SJCRH30 (cell line): ENCODE measurements around the gene FPR2. TPM values are rescaled to one million over a fixed set of nuclear protein-coding genes. Genes with fewer than 3 reads are reported as not detected.

Experiments
- DNase-seq, 2 experiments: peaks; one replicate each; pipeline ENCODE4 v3.0.0-alpha.2; 2015 to 2020
- H3K27ac ChIP-seq: fragments of 250-450 bp; sonication (Bioruptor Pico); 2 replicates; pipeline ENCODE4 v1.5.1; 2020; ENCODE audit warnings: mild to moderate bottlenecking, moderate library complexity
- H3K27me3 ChIP-seq: fragments of 250-450 bp; sonication (Bioruptor Pico); 2 replicates; pipeline ENCODE4 v1.5.1; 2020; ENCODE audit warnings: mild to moderate bottlenecking, moderate library complexity
- H3K36me3 ChIP-seq: fragments of 250-450 bp; sonication (Bioruptor Pico); 2 replicates; pipeline ENCODE4 v1.5.1; 2020; ENCODE audit warnings: mild to moderate bottlenecking, moderate library complexity
- H3K4me1 ChIP-seq: fragments of 250-450 bp; sonication (Bioruptor Pico); 2 replicates; pipeline ENCODE4 v1.5.1; 2020; ENCODE audit warnings: mild to moderate bottlenecking, moderate library complexity
- H3K4me3 ChIP-seq: fragments of 250-450 bp; sonication (Bioruptor Pico); 2 replicates; pipeline ENCODE4 v1.5.1; 2020; ENCODE audit warnings: mild to moderate bottlenecking, moderate library complexity
- H3K9me3 ChIP-seq: fragments of 250-450 bp; sonication (Bioruptor Pico); replicated peaks from 2 replicates; pipeline ENCODE4 v1.5.1; 2020; ENCODE audit warnings: mild to moderate bottlenecking, moderate library complexity
- total RNA-seq: library from RNA; depleted of rRNA; stranded (reverse); fragments of >200 nt; shearing (Covaris generic); gene quantifications from 2 replicates; pipeline ENCODE4 v1.2.3, GENCODE V29; 2014

FPR2 gene
- total RNA-seq, 1 experiment from 2014 or later: not detected

DNA sequence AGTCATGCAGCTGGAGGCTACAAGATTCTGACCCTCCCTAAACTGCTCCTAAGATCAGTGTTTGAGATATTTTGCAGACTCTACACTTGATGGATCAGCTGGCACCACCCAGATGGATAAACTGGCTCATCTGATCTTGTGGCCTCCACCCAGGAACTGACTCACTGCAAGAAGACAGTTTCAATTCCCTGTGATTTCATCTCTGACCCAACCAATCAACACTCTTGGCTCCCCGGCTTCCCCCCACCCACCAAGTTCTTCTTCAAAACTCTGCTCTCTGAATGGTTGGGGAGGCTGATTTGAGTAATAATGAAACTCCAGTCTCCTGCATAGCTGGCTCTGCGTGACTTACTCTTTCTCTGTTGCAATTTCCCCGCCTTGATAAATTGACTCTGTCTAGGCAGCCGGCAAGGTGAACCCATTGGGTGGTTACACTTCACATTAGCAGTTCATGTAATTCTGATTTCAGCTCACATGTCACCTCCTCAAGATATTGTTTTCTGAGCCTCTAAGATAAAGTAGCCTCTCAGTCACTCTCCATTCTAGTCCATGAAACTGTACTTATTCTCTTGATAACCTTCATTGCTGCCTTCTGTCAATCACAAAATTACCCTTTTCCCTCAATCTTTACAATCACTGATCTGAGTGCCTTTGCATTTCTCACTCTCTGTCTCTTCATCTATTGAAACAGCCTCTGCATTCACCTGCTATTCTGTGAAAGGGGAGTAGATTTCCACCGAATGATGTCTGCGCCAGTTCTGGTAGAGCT is 24.1 kb downstream of the FPR2 start:
- H3K4me1 ChIP-seq: no peaks in the 10 kb centered on the region
- no peak overlapping the region for H3K4me3 ChIP-seq
- H3K36me3 ChIP-seq: no peaks in the 10 kb centered on the region
- H3K27ac ChIP-seq: no peak overlapping the region
- H3K27me3 ChIP-seq: no peaks in the 10 kb centered on the region
- H3K9me3 ChIP-seq: no peaks in the 10 kb centered on the region
- no peak for DNase-seq

DNA sequence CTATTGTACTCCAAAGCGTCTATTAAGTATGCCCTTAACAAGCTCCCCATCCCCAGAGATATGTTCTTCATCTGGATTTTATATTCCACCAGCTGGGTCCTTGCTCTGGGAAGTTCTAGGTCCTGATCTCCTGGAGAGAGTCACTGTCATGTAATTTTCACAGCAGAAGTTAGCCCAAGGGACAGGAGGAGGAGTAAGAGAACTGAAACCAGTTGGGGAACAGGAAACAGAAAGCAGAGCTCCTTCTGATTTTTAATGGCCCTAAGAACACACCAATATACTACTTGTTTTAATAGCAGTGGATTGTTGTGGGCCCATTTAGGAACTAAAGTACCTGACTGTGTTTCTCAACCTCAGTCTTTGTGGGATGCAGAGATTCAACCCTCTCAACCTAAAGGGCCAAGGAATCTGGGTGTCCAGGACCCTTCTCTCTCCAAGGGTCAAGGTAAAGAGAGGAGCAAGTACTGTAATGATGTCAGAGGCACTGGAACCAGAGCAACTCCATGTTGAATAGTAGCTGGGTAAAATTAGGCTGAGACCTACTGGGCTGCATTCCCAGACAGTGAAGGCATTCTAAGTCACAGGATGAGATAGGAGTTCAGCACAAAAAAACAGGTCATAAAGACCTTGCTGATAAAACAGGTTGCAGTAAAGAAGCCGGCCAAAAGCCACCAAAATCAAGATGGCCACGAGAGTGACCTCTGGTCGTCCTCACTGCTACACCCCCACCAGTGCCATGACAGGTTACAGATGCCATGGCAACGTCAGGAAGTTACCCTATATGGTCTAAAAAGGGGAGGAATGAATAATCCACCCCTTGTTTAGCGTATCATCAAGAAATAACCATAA is 25.9 kb downstream of the FPR2 start:
- Histone ChIP-seq H3K36me3 (no peaks in the 10 kb centered on the region), H3K27ac (no peak overlapping the region), H3K27me3 (no peaks in the 10 kb centered on the region), H3K9me3 (no peaks in the 10 kb centered on the region), H3K4me1 (no peaks in the 10 kb centered on the region), H3K4me3 (no peak overlapping the region)
- no peak for DNase-seq

DNA sequence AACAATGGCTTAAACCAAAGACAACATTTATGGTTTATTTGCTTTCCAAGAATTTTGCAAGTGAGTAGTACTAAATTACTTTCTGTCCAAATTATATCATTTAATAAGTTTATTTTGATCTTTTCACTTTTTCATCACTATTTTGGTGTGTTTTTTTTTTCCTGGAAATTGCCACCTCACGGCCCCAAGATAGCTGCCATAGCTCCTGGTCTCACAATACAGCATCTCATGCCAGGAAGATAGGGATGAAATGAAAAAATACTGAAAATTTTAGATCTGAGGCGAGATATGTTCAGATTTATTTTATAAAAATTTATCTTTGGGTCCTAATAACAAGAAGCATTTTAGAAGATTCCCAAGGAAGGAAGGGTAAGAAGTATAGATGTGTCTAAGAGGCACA is 27.0 kb downstream of the FPR2 start:
- H3K27ac ChIP-seq: no peak overlapping the region
- H3K9me3 ChIP-seq: no peaks in the 10 kb centered on the region
- no peaks in the 10 kb centered on the region for H3K4me1 ChIP-seq
- DNase-seq: no peak
- no peaks in the 10 kb centered on the region for H3K36me3 ChIP-seq
- H3K4me3 ChIP-seq: no peak overlapping the region
- H3K27me3 ChIP-seq: no peaks in the 10 kb centered on the region

DNA sequence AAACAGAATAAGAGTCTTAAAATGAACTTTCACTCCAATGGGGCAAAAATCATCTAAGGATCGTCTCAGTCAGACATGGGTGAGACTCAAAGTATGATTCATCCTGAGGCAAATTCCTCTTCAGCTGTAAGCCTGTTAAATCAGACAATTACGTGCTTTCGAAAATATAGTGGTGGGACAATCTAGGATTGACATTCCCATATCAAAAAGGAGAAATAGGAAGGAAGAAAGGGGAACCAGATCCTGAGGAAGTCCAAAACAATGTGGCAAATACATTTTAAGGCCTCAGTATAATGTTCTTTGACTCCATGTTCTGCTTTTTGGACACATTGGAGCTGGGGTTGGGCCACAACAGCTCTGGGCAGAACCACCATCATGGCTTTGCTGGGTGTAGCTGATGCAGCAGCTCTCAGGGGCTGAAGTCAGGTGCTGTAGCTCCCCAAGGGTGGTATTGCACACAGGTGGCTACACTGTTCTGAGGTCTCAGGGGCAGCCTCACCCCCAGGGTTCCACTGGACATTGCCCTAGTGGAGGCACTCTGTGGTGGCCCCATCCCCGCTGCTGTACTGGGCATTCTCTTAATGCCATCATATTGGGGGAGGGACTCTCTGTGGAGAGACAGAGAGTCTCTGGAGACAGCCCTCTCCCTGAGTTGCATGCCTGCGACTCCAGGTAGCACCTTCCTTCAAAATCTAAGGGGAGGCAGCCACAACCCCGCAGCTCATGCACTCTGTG is 28.2 kb downstream of the FPR2 start:
- no peak for DNase-seq
- Histone ChIP-seq H3K36me3 (no peaks in the 10 kb centered on the region), H3K27me3 (no peaks in the 10 kb centered on the region), H3K9me3 (no peaks in the 10 kb centered on the region), H3K4me1 (no peaks in the 10 kb centered on the region), H3K4me3 (no peak overlapping the region), H3K27ac (no peak overlapping the region)

DNA sequence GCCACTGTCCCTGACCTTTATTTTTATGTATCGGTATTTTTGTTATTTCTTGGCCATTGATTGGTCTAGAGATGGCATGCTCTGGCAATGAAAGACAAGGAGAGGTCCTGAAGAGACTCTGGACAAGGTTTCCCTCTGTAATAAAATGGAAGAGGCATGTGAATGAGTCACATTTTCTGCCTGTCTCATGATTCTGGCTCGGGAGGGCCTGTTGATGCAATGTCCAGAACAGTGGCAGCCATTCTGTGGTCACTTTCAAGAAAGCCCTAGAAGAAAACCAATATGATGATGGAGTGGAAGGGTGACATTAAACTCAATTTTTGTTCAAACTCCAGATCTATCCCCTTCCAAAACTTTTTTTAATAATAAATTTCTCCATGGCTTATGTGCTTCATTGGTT is 32.0 kb downstream of the FPR2 start:
- Histone ChIP-seq H3K36me3 (no peaks in the 10 kb centered on the region), H3K27ac (no peak overlapping the region), H3K27me3 (no peaks in the 10 kb centered on the region), H3K4me3 (no peak overlapping the region), H3K9me3 (no peaks in the 10 kb centered on the region), H3K4me1 (no peaks in the 10 kb centered on the region)
- no peak for DNase-seq

DNA sequence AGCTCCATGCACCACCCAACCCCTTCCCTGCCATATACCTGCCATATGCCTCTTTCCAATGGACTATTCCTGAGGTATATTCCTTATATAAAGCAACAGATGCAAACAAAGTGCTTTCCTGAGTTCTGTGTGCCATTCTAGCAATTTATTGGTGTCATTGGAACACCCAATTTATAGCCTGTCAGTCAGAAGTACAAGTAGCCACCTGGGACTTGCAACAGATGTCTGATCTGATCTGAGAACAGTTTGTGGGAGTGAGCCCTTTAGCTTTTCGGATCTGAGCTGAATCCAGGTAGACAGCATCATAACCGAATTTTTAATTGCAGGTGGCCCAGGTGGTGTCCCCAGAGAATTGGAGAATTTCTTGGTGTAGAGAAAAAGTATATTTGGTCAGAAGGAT is 33.0 kb downstream of the FPR2 start:
- H3K4me1 ChIP-seq: no peaks in the 10 kb centered on the region
- H3K36me3 ChIP-seq: no peaks in the 10 kb centered on the region
- no peaks in the 10 kb centered on the region for H3K9me3 ChIP-seq
- no peak overlapping the region for H3K27ac ChIP-seq
- DNase-seq: no peak
- no peaks in the 10 kb centered on the region for H3K27me3 ChIP-seq
- no peak overlapping the region for H3K4me3 ChIP-seq

DNA sequence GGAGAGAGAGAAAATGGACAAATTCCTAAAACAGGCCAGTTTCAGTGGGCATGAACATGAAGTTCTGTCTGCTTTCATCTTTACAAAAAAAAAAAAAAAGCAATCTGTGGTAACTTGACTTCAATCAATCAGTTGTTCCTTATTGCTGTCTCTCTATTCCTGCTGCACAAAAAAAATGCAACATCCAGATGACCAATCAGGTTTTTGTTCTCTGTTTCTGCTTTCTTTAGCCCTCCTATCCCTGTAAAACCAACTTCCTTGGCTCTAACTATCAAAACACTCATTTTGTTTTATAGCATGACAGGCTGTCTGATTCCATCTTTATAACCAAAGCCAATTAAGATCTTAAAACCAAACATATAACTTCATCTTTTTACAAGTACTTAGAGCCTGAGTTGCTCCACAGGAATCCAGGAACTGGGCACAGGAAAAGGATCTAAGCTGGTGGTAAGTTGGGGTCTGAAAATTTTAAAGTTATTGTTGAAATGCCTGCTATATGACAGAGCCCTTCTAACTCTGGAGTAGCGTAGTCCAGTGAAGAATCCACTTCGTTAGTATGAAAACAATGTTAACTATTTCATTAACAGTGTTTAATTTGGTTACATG is 34.0 kb downstream of the FPR2 start, which contains the start of gene FPR3:
Gene FPR3 (plus strand): TSS at position 273 of the 606 bp plus-strand sequence. CDS start 28,592 bp downstream, outside the sequence.
- no peaks in the 10 kb centered on the region for H3K27me3 ChIP-seq
- no peaks in the 10 kb centered on the region for H3K36me3 ChIP-seq
- H3K9me3 ChIP-seq: no peaks in the 10 kb centered on the region
- no peaks in the 10 kb centered on the region for H3K4me1 ChIP-seq
- DNase-seq: no peak
- no peak within 1 kb of the TSS for H3K27ac ChIP-seq
- no peak within 1 kb of the TSS for H3K4me3 ChIP-seq

DNA sequence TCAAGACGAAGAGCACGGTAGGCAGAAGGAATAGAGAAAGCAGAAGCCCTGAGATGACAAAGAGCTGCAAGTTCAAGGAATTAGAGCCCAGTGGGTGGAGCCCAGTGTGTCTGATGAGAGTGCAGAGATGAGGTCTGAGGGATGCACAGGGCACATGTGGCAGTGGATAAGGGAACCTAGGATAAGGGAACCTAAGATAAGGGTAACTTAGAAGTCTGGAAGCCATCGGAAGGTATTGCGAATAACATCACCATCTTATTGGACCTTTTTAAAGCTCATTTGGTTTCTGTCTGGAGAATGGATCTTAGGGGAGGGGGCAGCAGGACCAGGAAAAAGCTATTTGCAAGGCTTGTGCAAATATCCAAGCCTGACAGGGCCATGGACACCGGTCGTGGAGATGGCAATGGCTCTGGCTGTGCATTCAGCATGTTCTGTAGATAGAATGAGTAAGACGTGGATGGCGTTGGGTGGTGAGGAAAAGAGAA is 35.3 kb downstream of the FPR2 start:
- no peaks in the 10 kb centered on the region for H3K4me1 ChIP-seq
- no peak for DNase-seq
- H3K27me3 ChIP-seq: no peaks in the 10 kb centered on the region
- no peak overlapping the region for H3K27ac ChIP-seq
- H3K4me3 ChIP-seq: no peak overlapping the region
- H3K36me3 ChIP-seq: no peaks in the 10 kb centered on the region
- H3K9me3 ChIP-seq: no peaks in the 10 kb centered on the region

DNA sequence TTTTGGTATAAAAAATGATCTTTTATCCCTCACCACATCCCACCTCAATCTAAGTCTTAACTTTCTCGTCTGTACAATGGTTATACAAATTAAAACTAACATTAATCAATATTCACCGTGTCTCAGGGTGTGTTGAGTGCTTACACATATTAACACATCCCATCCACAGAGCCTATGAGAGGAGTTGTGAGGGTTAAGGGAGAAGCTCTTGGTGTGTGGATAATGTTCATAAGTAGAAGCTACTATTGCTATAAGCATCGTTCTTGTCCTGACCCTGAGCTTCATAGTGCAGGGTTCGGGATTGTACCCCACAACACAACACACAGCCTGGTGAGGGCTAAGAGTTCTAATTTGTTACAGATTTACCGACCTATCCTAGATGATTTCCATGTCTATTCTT is 36.5 kb downstream of the FPR2 start:
- H3K9me3 ChIP-seq: no peaks in the 10 kb centered on the region
- no peak overlapping the region for H3K27ac ChIP-seq

DNA sequence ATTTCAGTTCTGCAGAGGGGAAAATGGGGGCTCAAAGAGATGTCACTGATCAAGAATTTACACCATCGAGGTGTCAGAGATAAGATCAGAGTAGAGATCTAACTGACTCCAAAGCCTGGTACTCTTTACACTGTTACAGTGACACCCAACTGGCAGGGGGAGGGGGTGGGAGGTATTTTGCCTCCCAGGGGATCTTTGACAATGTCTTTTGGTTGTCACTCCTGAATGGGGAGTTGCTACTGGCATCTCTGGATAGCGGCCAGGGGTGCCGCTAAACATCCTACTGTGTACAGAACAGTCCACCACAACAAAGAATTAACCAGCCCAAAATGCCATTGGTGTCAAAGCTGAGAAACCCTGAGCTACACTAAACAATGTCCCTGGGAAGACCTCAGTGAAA is 37.1 kb downstream of the FPR2 start:
- Histone ChIP-seq H3K27ac (no peak overlapping the region), H3K9me3 (no peaks in the 10 kb centered on the region), H3K4me1 (no peaks in the 10 kb centered on the region), H3K36me3 (no peaks in the 10 kb centered on the region), H3K4me3 (no peak overlapping the region), H3K27me3 (no peaks in the 10 kb centered on the region)
- no peak for DNase-seq

More for the DNA sequence above, 36.5 kb downstream of the FPR2 start:
- no peak overlapping the region for H3K4me3 ChIP-seq
- no peak for DNase-seq
- H3K36me3 ChIP-seq: no peaks in the 10 kb centered on the region
- H3K4me1 ChIP-seq: no peaks in the 10 kb centered on the region
- no peaks in the 10 kb centered on the region for H3K27me3 ChIP-seq

DNA sequence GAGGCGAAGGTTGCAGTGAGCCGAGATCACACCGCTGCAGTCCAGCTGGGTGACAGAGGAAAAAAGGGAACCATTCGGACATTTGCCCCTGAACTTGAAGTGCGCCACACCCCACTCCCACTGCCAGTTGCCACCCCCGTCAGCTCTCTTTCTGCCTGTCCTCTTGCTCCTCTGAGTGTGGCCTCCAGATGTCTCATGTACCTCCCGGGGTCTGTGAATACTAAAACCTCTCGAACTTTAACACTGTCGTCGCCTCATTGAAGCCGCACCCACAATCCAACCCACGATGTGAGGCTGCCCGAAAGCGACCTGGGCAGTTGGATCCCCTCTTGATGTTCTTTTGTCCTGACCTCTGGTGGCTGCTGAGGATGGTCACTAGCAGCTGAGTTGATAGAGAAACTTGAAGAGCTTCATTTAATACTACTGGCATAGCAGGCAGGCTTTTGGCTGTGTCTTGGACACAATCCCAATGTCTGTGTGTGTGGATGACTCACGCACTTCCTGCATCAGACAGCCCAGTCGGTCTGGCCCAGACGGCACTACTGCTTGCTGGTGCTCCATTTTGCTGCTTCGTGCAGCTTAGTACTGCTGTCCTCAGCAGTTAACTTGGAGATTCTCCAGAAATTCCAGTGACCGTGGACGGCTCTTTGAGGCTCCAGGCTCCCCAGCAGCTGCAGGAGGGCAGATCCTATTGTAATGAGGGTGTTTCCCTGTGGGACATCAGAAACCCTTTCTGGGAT is 38.2 kb downstream of the FPR2 start:
- no peak overlapping the region for H3K4me3 ChIP-seq
- DNase-seq: peak; percentile 50 to 66
- H3K9me3 ChIP-seq: no peaks in the 10 kb centered on the region
- no peaks in the 10 kb centered on the region for H3K36me3 ChIP-seq
- no peaks in the 10 kb centered on the region for H3K4me1 ChIP-seq
- no peaks in the 10 kb centered on the region for H3K27me3 ChIP-seq
- no peak overlapping the region; the same call in 1 of the 2 replicates for H3K27ac ChIP-seq

DNA sequence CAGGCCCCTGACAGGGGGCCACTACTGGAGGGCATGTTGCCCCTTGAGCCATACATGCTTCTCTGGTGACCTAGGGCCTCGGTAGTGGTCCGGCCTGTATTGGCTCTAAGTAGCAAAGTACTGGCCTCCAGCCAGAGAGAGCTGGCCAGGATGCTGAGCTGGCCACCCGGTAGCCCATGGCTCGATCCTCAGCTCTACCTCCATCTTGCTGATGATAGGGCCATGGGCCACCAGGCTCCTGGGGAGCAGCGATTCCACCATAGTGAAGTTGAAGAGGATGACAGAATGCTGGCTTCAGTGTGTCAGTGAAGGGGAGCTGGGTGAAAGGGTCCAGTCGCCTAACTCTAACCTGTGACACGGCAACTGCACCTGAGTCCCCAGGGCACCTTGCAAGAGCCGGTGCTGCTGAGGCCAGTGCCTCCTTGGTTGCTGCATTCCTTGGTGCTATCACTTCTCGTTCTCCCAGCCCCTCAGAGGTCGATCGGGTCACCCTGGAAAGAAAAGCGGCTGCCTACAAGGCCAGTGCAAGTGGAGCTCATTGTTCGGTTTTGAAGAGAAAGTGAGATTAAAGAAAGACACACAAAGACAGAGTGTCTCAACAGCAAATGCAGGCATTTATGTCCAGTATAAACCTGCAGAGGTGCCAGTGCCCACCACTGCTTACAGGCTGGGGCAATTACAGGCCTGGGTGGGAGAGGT is 38.9 kb downstream of the FPR2 start:
- Histone ChIP-seq H3K27ac (no peak overlapping the region; the same call in 1 of the 2 replicates), H3K4me1 (no peaks in the 10 kb centered on the region), H3K36me3 (no peaks in the 10 kb centered on the region), H3K27me3 (no peaks in the 10 kb centered on the region), H3K9me3 (no peaks in the 10 kb centered on the region), H3K4me3 (no peak overlapping the region)
- DNase-seq: no peak

DNA sequence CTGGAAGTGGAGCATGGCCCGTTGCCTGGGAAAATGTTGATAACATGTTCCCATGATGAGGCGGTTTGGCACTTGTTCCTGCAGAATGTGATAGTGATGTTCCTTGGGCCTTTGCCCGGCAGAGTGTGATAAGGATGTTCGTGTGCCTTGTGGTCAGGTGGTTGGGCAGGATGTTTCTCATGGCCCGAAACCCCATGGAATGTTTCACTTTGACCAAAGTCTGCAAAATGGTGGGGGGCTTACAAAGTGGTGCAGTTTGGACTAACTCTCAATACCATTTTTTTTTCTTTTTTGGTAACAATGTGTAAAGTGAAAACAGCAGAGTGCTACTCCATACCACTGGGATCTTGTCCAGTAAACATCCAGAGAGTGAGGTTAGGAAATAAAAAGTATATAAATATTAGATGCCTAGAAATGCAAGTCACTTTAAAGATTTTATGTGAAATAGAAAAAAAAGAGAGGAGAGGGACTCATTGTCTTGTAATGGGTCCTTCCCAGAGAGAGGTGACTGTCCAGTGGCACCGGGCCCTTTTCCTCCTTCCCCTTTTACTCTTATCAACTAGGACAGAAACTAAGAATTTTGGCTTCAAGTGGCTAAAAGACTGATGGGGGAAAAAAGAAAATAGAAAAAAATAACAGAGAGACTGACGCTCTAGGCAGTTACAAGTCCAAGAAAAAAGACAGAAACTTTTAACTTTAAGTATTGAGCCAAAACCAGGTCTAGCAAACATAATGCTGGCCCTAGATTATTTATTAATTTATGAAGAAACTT is 39.7 kb downstream of the FPR2 start:
- DNase-seq: no peak
- Histone ChIP-seq H3K27me3 (no peaks in the 10 kb centered on the region), H3K4me1 (no peaks in the 10 kb centered on the region), H3K9me3 (no peaks in the 10 kb centered on the region), H3K36me3 (no peaks in the 10 kb centered on the region), H3K4me3 (no peak overlapping the region), H3K27ac (no peak overlapping the region)
